HCT116 (cell line): Measurements from ENCODE around the gene ADAMTSL2.

ENCODE experiments used
- EGR1 ChIP-seq: IDR thresholded peaks from 2 replicates; pipeline ENCODE4 v1.6.1; 2012; ENCODE audit warnings: low read depth
- EZH2phosphoT487 ChIP-seq: fragments of 200-600 bp; IDR thresholded peaks from 2 replicates; pipeline ENCODE4 v1.6.1; 2018; ENCODE audit warnings: antibody characterized with exemption, borderline replicate concordance
- POLR2A ChIP-seq: IDR thresholded peaks from 2 replicates; pipeline ENCODE4 v1.7.0; 2011; ENCODE audit warnings: borderline replicate concordance; ENCODE audit not compliant: insufficient read depth, insufficient read length; ENCODE audit errors: extremely low read depth
- POLR2AphosphoS5 ChIP-seq: IDR thresholded peaks from 2 replicates; pipeline ENCODE4 v1.6.1; 2011; ENCODE audit warnings: mild to moderate bottlenecking, low read depth, low read length, moderate library complexity
- SIN3A ChIP-seq: IDR thresholded peaks from 2 replicates; pipeline ENCODE4 v1.6.1; 2012; ENCODE audit warnings: low read depth
- SRF ChIP-seq: IDR thresholded peaks from 2 replicates; pipeline ENCODE4 v1.6.1; 2012; ENCODE audit warnings: low read depth
- TCF7L2 ChIP-seq: IDR thresholded peaks from 2 replicates; pipeline ENCODE4 v1.7.0; 2011; ENCODE audit warnings: borderline replicate concordance, inconsistent platforms; ENCODE audit not compliant: insufficient read depth, insufficient read length; ENCODE audit errors: extremely low read depth
- YY1 ChIP-seq: IDR thresholded peaks from 2 replicates; pipeline ENCODE4 v1.6.1; 2011; ENCODE audit warnings: low read length, low read depth, moderate library complexity, mild to moderate bottlenecking; ENCODE audit not compliant: insufficient replicate concordance; ENCODE audit errors: extremely low read depth
- TF ChIP-seq, protein P1 (sequence below), 3 experiments: fragments of 200-600 bp in 1 of 3; sonication (generic) in 1 of 3; IDR thresholded peaks in 2 of 3; conservative IDR thresholded peaks in 1 of 3; 2 replicates each; pipeline ENCODE4 v1.5.1; 2012 to 2017; ENCODE audit warnings: low read depth in 2 of 3, low read length in 2 of 3, antibody characterized with exemption in 1 of 3, borderline replicate concordance in 1 of 3, control low read depth in 1 of 3, mild to moderate bottlenecking in 1 of 3, mixed read lengths in 1 of 3, mixed run types in 1 of 3, moderate library complexity in 1 of 3; ENCODE audit not compliant: insufficient read depth in 1 of 3
- TF ChIP-seq, protein P2 (sequence below): IDR thresholded peaks from 2 replicates; pipeline ENCODE4 v1.6.1; 2012
- TF ChIP-seq, protein P3 (sequence below): IDR thresholded peaks from 2 replicates; pipeline ENCODE4 v1.6.1; 2012

DNA sequence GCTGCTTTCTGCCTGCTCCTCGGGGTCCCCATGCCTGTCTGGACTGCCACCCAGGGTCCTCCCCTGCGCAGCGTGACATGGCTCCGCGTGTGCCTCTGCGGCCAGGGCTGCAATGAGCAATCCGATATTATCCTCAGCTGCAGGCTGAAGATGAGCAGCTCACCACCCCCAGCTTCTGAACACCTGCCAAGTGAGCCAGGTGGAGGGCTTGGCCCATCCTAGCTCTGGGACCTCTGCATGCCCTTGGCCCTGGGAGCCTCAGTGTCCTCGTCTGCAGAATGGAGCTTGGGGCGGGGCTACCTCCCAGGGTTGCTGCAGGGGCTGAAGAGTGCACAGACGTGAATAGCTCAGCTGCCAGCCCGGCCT, 5.6 kb upstream of the ADAMTSL2 start:
- TF ChIP-seq SRF (no peak), YY1 (no peak), EZH2phosphoT487 (no peak), POLR2AphosphoS5 (no peak), POLR2A (no peak), SIN3A (no peak), EGR1 (no peak), TCF7L2 (no peak)
- TF ChIP-seq, protein P1, sequence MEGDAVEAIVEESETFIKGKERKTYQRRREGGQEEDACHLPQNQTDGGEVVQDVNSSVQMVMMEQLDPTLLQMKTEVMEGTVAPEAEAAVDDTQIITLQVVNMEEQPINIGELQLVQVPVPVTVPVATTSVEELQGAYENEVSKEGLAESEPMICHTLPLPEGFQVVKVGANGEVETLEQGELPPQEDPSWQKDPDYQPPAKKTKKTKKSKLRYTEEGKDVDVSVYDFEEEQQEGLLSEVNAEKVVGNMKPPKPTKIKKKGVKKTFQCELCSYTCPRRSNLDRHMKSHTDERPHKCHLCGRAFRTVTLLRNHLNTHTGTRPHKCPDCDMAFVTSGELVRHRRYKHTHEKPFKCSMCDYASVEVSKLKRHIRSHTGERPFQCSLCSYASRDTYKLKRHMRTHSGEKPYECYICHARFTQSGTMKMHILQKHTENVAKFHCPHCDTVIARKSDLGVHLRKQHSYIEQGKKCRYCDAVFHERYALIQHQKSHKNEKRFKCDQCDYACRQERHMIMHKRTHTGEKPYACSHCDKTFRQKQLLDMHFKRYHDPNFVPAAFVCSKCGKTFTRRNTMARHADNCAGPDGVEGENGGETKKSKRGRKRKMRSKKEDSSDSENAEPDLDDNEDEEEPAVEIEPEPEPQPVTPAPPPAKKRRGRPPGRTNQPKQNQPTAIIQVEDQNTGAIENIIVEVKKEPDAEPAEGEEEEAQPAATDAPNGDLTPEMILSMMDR (IDR thresholded peaks at IDR 0.05 in 2 of 3, conservative IDR thresholded peaks at IDR 0.05 in 1 of 3; ENCODE audit: borderline replicate concordance in 1 of 3, insufficient read depth in 1 of 3, low read depth in 2 of 3, low read length in 2 of 3) = no peak
- TF ChIP-seq, protein P2, sequence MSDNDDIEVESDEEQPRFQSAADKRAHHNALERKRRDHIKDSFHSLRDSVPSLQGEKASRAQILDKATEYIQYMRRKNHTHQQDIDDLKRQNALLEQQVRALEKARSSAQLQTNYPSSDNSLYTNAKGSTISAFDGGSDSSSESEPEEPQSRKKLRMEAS = no peak
- TF ChIP-seq, protein P3, sequence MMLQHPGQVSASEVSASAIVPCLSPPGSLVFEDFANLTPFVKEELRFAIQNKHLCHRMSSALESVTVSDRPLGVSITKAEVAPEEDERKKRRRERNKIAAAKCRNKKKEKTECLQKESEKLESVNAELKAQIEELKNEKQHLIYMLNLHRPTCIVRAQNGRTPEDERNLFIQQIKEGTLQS = no peak
